Measurements from ENCODE around the gene EIF1AX. TPM values are rescaled to one million over a fixed set of nuclear protein-coding genes. Genes with fewer than 3 reads are reported as not detected.

The EIF1AX gene
- polyA plus RNA-seq, 1 of the 3 experiments (the other 2 are of a cell fraction): 18.2 TPM

DNA sequence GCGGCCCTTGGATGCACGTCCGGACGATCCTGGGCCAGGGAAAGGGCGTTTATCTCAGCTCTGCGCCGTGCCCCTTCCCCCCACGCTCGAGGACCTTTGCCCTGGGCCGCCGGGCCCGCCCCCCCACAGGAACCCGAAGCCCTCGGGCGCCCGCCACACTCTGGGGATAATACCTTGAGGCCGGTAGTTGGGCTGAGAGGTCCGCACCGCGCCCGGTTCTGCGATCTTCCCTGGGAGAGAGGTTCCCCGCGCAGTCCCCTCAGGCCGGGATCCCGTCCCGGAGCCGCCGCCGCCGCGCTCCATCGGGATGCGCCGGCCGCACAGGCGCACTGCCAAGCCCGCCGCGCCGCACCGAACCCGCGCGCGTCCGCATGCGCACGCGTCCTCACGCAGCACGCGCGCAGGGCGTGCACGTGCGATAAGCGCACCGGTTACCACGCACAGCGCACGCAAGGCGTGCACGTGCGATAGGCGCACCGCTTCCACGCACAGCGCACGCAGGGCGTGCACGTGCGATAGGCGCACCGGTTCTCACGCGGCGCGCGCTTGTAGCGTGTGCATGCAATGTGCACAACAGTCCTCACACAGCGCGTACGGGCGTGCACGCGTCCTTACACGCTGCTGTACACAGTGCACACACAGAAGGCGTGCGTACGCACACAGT is 24.9 kb downstream of the EIF1AX start, which contains the start of gene MAP7D2:
MAP7D2 (minus strand) TSS at position 331 of the 664 bp plus-strand sequence; CDS start at position 303, 28 bp downstream.
- WGBS (ENCODE audit: low lambda C conversion rate): 83% methylated on average over 38 of the region's 91 CpGs
- Histone ChIP-seq H3K9me2 (no peaks in the 10 kb centered on the region), H3K36me3 (replicated peaks in 1 of 2; ENCODE audit: control insufficient read depth in 1 of 2, insufficient read depth in 2 of 2, low read length in 1 of 2) (no peaks in the 10 kb centered on the region), H2AFZ (ENCODE audit: low read depth) (peak within 1 kb of the TSS; percentile 41; the same call in 1 of the 2 replicates), H3K4me1 (ENCODE audit: control insufficient read depth in 1 of 2, insufficient read depth in 2 of 2, low read depth in 1 of 2, low read length in 1 of 2) (peaks cover 0 to 3% of the 10 kb centered on the region in 2 experiments; a peak in 1 of 4 replicates), H3K4me2 (peak within 1 kb of the TSS; percentile 69), H4K20me1 (ENCODE audit: insufficient read depth) (no peaks in the 10 kb centered on the region), H3F3A (replicated peaks; ENCODE audit: insufficient read depth) (no peaks in the 10 kb centered on the region), H3K79me2 (ENCODE audit: insufficient read depth) (no peaks in the 10 kb centered on the region), H3K9ac (no peak within 1 kb of the TSS), H3K9me3 (no peaks in the 10 kb centered on the region), H3K4me3 (ENCODE audit: low read depth in 2 of 2, low read length in 1 of 2) (peak within 1 kb of the TSS; percentile 41 to 46), H3K27me3 (ENCODE audit: insufficient read depth) (no peaks in the 10 kb centered on the region; the same call in 1 of the 2 replicates), H3K27ac (ENCODE audit: low read depth in 2 of 2, low read length in 1 of 2) (no peak within 1 kb of the TSS)
- ChIA-PET POLR2A (no interaction called here), CTCF (interaction anchor here (1.8 kb wide), 1 partner anchor 212 kb away, joined by 6 read pairs; no protein-coding TSS in a partner anchor)
- DNase-seq: peak; percentile 78
- TF ChIP-seq, protein P1, sequence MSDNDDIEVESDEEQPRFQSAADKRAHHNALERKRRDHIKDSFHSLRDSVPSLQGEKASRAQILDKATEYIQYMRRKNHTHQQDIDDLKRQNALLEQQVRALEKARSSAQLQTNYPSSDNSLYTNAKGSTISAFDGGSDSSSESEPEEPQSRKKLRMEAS (IDR thresholded peaks at IDR 0.05; ENCODE audit: low read depth): peak; percentile 46; the same call in 1 of the 2 replicates
- TF ChIP-seq NRF1 (IDR thresholded peaks at IDR 0.05; ENCODE audit: low read depth, low read length) (peak; percentile 66), RXRA (IDR thresholded peaks at IDR 0.05; ENCODE audit: borderline replicate concordance, low read depth) (no peak), FOXM1 (IDR thresholded peaks at IDR 0.05; ENCODE audit: low read depth) (no peak), MXI1 (IDR thresholded peaks at IDR 0.05; ENCODE audit: low read depth, low read length) (no peak), NFIC (IDR thresholded peaks at IDR 0.05; ENCODE audit: borderline replicate concordance) (no peak)

DNA sequence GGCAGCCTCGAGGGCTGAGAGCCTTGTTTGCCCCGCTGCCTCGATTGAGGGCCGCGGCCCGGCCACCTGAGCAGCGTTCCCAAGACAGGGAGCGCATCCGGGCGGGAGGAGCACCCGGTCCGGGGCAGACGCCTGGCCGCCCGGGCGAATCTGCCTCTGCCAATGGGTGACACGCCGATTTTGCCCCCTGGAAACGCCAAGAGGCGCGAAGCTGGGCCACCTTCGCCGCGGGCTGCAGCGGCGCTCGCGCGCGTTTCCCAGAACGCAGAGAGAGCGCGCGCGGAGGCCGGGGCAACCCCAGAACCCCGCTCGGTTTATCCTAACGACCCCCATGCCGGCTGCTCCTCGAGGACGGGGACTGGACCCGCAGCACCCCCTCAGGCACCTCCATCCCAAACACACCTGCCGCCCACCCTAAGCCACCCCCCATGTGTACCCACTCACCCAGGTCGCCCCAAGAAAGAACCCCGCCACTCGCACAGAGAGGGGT is 25.5 kb downstream of the EIF1AX start:
- Histone ChIP-seq H4K20me1 (ENCODE audit: insufficient read depth) (no peaks in the 10 kb centered on the region), H3K9me3 (no peaks in the 10 kb centered on the region), H3K4me1 (ENCODE audit: control insufficient read depth in 1 of 2, insufficient read depth in 2 of 2, low read depth in 1 of 2, low read length in 1 of 2) (peaks cover 0 to 3% of the 10 kb centered on the region in 2 experiments; a peak in 1 of 4 replicates), H2AFZ (ENCODE audit: low read depth) (peak overlapping the region; percentile 41; the same call in 1 of the 2 replicates), H3K4me2 (peak overlapping the region; percentile 69), H3K27me3 (ENCODE audit: insufficient read depth) (no peaks in the 10 kb centered on the region; the same call in 1 of the 2 replicates), H3F3A (replicated peaks; ENCODE audit: insufficient read depth) (no peaks in the 10 kb centered on the region), H3K79me2 (ENCODE audit: insufficient read depth) (no peaks in the 10 kb centered on the region), H3K27ac (ENCODE audit: low read depth in 2 of 2, low read length in 1 of 2) (no peak overlapping the region), H3K36me3 (replicated peaks in 1 of 2; ENCODE audit: control insufficient read depth in 1 of 2, insufficient read depth in 2 of 2, low read length in 1 of 2) (no peaks in the 10 kb centered on the region), H3K9ac (no peak overlapping the region), H3K4me3 (ENCODE audit: low read depth in 2 of 2, low read length in 1 of 2) (peak overlapping the region; percentile 41 to 46; a peak in 3 of 4 replicates), H3K9me2 (no peaks in the 10 kb centered on the region)
- 53% methylated on average over 3 of the region's 47 CpGs for WGBS (ENCODE audit: low lambda C conversion rate)
- CTCF ChIA-PET: interaction anchor here (1.8 kb wide), 1 partner anchor 211 kb away, joined by 6 read pairs; no protein-coding TSS in a partner anchor
- DNase-seq: peak; percentile 64
- TF ChIP-seq YY1 (IDR thresholded peaks at IDR 0.05; ENCODE audit: low read depth) (no peak), FOXM1 (IDR thresholded peaks at IDR 0.05; ENCODE audit: low read depth) (no peak), TEAD4 (IDR thresholded peaks at IDR 0.05; ENCODE audit: borderline replicate concordance, insufficient read depth) (no peak), RFX5 (IDR thresholded peaks at IDR 0.05; ENCODE audit: low read length) (no peak), RCOR1 (IDR thresholded peaks at IDR 0.05; ENCODE audit: low read length) (no peak), RAD21 (IDR thresholded peaks at IDR 0.05; ENCODE audit: low read length) (no peak)
- TF ChIP-seq, protein P2, sequence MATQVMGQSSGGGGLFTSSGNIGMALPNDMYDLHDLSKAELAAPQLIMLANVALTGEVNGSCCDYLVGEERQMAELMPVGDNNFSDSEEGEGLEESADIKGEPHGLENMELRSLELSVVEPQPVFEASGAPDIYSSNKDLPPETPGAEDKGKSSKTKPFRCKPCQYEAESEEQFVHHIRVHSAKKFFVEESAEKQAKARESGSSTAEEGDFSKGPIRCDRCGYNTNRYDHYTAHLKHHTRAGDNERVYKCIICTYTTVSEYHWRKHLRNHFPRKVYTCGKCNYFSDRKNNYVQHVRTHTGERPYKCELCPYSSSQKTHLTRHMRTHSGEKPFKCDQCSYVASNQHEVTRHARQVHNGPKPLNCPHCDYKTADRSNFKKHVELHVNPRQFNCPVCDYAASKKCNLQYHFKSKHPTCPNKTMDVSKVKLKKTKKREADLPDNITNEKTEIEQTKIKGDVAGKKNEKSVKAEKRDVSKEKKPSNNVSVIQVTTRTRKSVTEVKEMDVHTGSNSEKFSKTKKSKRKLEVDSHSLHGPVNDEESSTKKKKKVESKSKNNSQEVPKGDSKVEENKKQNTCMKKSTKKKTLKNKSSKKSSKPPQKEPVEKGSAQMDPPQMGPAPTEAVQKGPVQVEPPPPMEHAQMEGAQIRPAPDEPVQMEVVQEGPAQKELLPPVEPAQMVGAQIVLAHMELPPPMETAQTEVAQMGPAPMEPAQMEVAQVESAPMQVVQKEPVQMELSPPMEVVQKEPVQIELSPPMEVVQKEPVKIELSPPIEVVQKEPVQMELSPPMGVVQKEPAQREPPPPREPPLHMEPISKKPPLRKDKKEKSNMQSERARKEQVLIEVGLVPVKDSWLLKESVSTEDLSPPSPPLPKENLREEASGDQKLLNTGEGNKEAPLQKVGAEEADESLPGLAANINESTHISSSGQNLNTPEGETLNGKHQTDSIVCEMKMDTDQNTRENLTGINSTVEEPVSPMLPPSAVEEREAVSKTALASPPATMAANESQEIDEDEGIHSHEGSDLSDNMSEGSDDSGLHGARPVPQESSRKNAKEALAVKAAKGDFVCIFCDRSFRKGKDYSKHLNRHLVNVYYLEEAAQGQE (IDR thresholded peaks at IDR 0.05; ENCODE audit: low read depth, low read length): no peak
- TF ChIP-seq, protein P1 (IDR thresholded peaks at IDR 0.05; ENCODE audit: low read depth): 0 out of 2 replicates have a peak, but pooled peaks have one; percentile 46
- POLR2A ChIA-PET: no interaction called here
